Stimulated activated CD8-positive, alpha-beta memory T cell treated with anti-CD3 and anti-CD28 coated beads, Interleukin-2, amount 100 ng/mL, for 1 hour (primary cell): Measurements from ENCODE around the gene AGAP1.

Experiments
- DNase-seq, 2 donors: peaks; one replicate each; pipeline ENCODE4 v3.0.0-alpha.2; 2020; ENCODE audit warnings: low read depth in 2 of 2

Gene AGAP1

GRCh38 chr2:236170590-236171165 lies 676.8 kb downstream of the AGAP1 start:
- DNase-seq: no peak

GRCh38 chr2:236171181-236171679 lies 677.4 kb downstream of the AGAP1 start:
- DNase-seq: no peak

GRCh38 chr2:236171680-236172254 lies 677.9 kb downstream of the AGAP1 start:
- DNase-seq: no peak

- no peak for DNase-seq
Measured at GRCh38 chr2:236172255-236173035, 678.6 kb downstream of the AGAP1 start.

GRCh38 chr2:236173036-236173728 lies 679.3 kb downstream of the AGAP1 start:
- no peak for DNase-seq

- DNase-seq: no peak
Measured at GRCh38 chr2:236173729-236174607, 680.1 kb downstream of the AGAP1 start.

- no peak for DNase-seq
Measured at GRCh38 chr2:236175548-236176150, 681.8 kb downstream of the AGAP1 start.

GRCh38 chr2:236176417-236176816 lies 682.6 kb downstream of the AGAP1 start:
- DNase-seq: no peak

- no peak for DNase-seq
Measured at GRCh38 chr2:236176951-236177350, 683.1 kb downstream of the AGAP1 start.

GRCh38 chr2:236177604-236177966 lies 683.7 kb downstream of the AGAP1 start:
- DNase-seq: no peak

- no peak for DNase-seq
Measured at GRCh38 chr2:236177967-236178889, 684.4 kb downstream of the AGAP1 start.

- DNase-seq: no peak
Measured at GRCh38 chr2:236178890-236179235, 685.0 kb downstream of the AGAP1 start.

- no peak for DNase-seq
Measured at GRCh38 chr2:236179236-236180075, 685.6 kb downstream of the AGAP1 start.

GRCh38 chr2:236180076-236180816 lies 686.4 kb downstream of the AGAP1 start:
- DNase-seq: no peak

- no peak for DNase-seq
Measured at GRCh38 chr2:236180831-236181453, 687.1 kb downstream of the AGAP1 start.
